NK-92 (cell line): Measurements from ENCODE around the gene CIITA.

Experiments
- DNase-seq: peaks from one replicate; lab custom pipeline; 2025; ENCODE audit not compliant: unreplicated experiment; lab: John Stamatoyannopoulos, UW

The CIITA gene

GRCh38 chr16:10976634-10977033 is 99.6 kb downstream of the CIITA start:
- DNase-seq = no peak

DNA sequence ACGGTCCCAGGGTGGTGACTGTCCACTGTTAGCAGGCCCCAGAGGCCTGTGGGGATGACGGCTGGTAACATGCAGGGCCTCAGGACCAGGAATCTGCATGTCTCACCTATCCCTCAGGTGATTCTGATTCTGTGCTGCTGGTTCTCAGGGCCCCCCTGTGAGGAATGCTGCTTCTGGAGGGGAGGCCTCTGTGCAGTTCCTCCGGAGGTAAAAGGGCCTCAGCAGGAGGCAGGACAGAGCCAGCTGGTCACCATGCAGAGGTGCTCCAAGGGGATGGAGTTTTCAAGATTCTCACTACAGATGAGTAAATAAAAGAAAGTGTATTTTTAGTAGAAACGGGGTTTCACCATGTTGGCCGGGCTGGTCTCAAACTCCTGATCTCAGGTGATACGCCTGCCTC is 101.1 kb downstream of the CIITA start:
- no peak for DNase-seq

GRCh38 chr16:10978871-10979446 is 102.0 kb downstream of the CIITA start:
- DNase-seq = no peak

- no peak for DNase-seq
Measured at GRCh38 chr16:10979717-10980601, 103.0 kb downstream of the CIITA start.

GRCh38 chr16:10980813-10981212 is 103.8 kb downstream of the CIITA start:
- DNase-seq = no peak

GRCh38 chr16:10981697-10982216 is 104.8 kb downstream of the CIITA start:
- no peak for DNase-seq

DNA sequence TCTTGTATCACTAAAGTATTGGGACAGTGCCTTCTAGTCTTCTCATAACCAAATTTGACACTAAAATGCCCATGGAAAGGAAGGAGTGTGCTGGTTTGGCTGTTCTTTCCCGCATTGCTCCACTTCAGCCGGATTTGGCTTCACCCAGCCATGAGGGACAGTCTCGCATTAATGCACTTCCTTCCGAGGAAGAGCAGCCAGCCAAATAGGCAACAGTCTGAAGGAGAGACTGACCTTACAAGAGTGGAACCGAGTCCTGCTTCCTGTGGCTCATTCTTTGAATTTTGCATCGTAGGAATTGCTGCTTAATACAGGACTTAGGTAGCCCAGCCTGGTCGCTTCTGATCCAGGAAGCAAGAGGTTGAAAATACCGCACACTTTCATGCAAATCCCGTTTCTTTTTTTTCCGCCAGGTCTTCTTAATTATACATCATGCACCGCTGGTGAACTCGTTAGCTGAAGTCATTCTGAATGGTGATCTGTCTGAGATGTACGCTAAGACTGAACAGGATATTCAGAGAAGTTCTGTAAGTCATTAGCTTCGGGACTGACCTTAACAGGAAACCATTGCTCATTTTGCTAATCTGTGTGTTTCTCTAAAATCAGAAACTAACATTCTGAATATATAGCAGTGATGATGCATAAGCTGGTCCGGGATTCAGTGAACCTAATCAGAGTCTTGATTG is 105.6 kb downstream of the CIITA start:
- DNase-seq = no peak

DNA sequence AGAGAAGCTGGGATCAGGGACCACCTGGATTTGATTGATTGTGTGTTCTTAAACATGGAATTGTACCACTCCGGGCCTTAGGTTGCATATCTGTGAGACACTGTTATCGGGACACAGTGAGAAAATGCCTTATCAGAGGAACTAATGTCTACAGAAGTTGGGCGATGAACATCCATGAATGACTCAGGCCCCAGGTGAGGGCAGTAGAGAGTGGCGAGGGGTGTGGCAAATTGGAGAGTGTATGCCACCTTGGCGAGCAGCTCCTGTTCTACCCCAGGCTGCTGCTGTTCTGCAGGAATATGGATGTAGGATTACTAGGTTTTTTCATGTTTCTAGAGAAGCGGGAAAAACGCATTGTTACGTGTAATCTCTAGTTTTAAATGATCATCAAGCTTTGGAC is 106.2 kb downstream of the CIITA start:
- no peak for DNase-seq

GRCh38 chr16:10984509-10984908 is 107.5 kb downstream of the CIITA start:
- no peak for DNase-seq
